Adrenal gland (tissue), 5 donors: ENCODE data around the gene RHEB.

ENCODE experiments used
- CTCF ChIP-seq, 6 experiments: fragments of 450-650 bp in 4 of 6; fragments of 200-600 bp in 2 of 6; sonication (generic) in 1 of 6; IDR thresholded peaks; 1 replicate in 5 of 6; 2 replicates in 1 of 6; pipeline versions ENCODE4 v1.5.1 to v1.8.0; 2016 to 2021; ENCODE audit warnings: antibody characterized with exemption in 6 of 6, mild to moderate bottlenecking in 2 of 6, moderate library complexity in 1 of 6
- POLR2A ChIP-seq, 2 donors: fragments of 450-650 bp; IDR thresholded peaks; one replicate each; pipeline ENCODE4 v1.6.1; 2017; ENCODE audit warnings: antibody characterized with exemption in 2 of 2, mild to moderate bottlenecking in 2 of 2, moderate library complexity in 1 of 2
- donor health status: DM: no; HTN: no; CAD: no.

GRCh38 chr7:151461096-151461941 is 58.4 kb downstream of the RHEB start:
- TF ChIP-seq POLR2A (IDR thresholded peaks at IDR 0.05): no peak
- no peak for TF ChIP-seq CTCF (IDR thresholded peaks at IDR 0.05)
